NK-92 (cell line): ENCODE measurements around the gene SLC35A4.

Source experiments
- DNase-seq: peaks from one replicate; lab custom pipeline; 2025; ENCODE audit not compliant: unreplicated experiment; lab: John Stamatoyannopoulos, UW

SLC35A4 gene

GRCh38 chr5:140564196-140565023 is at the start of gene SLC35A4, which contains the start of gene APBB3:
TSS of gene SLC35A4 (plus strand) at chr5:140564828. CDS start at chr5:140567170, 2,342 bp downstream.
TSS of gene APBB3 (minus strand) at chr5:140564598. CDS start at chr5:140564245, 353 bp downstream.
- peak; percentile 94 for DNase-seq

- no peak for DNase-seq
Observed at GRCh38 chr5:140524003-140524402, 40.6 kb upstream of the SLC35A4 start.

- no peak for DNase-seq
Observed at GRCh38 chr5:140540227-140540626, 24.4 kb upstream of the SLC35A4 start.

- no peak for DNase-seq
Observed at GRCh38 chr5:140542972-140543371, 21.7 kb upstream of the SLC35A4 start.

- no peak for DNase-seq
Observed at GRCh38 chr5:140544986-140545385, 19.6 kb upstream of the SLC35A4 start.

- DNase-seq = no peak
Observed at GRCh38 chr5:140545606-140546005, 19.0 kb upstream of the SLC35A4 start.

- DNase-seq = no peak
Observed at GRCh38 chr5:140546851-140547507, 17.6 kb upstream of the SLC35A4 start.

- no peak for DNase-seq
Observed at GRCh38 chr5:140547508-140548299, 16.9 kb upstream of the SLC35A4 start, which contains the start of gene EIF4EBP3. TSS of gene EIF4EBP3 (plus strand) at chr5:140547662. CDS start at chr5:140547738, 76 bp downstream.

GRCh38 chr5:140548300-140548688 is 16.3 kb upstream of the SLC35A4 start:
- no peak for DNase-seq

- no peak for DNase-seq
Observed at GRCh38 chr5:140548791-140549190, 15.8 kb upstream of the SLC35A4 start.

GRCh38 chr5:140549237-140550144 is 15.1 kb upstream of the SLC35A4 start:
- DNase-seq = no peak

GRCh38 chr5:140550147-140551079 is 14.2 kb upstream of the SLC35A4 start:
- DNase-seq = no peak

GRCh38 chr5:140551872-140552271 is 12.8 kb upstream of the SLC35A4 start:
- no peak for DNase-seq

- no peak for DNase-seq
Observed at GRCh38 chr5:140553657-140554056, 11.0 kb upstream of the SLC35A4 start.

GRCh38 chr5:140554454-140554853 is 10.2 kb upstream of the SLC35A4 start:
- DNase-seq = no peak

GRCh38 chr5:140555747-140556312 is 8.8 kb upstream of the SLC35A4 start:
- no peak for DNase-seq

- DNase-seq = no peak
Observed at GRCh38 chr5:140556438-140556837, 8.2 kb upstream of the SLC35A4 start.

GRCh38 chr5:140557136-140557805 is 7.4 kb upstream of the SLC35A4 start, which contains the start of gene SRA1:
TSS of gene SRA1 (minus strand) at chr5:140557473. CDS start at chr5:140557452, 21 bp downstream.
- no peak for DNase-seq
